GM04503 (cell line): ENCODE results near the gene PALM2AKAP2.

Experiments
- DNase-seq: peaks from one replicate; pipeline ENCODE4 v3.0.0-alpha.2; 2012; ENCODE audit warnings: low read depth

Gene PALM2AKAP2

GRCh38 chr9:109779711-109780452 is at the start of gene PALM2AKAP2:
Gene PALM2AKAP2, plus strand, starts transcription at chr9:109780198. Its CDS starts 291 bp downstream, at chr9:109780489.
- no peak for DNase-seq

GRCh38 chr9:109730228-109730627 is 49.8 kb upstream of the PALM2AKAP2 start:
- no peak for DNase-seq

- DNase-seq = peak; percentile 28
These were observed 46.3 kb upstream of the PALM2AKAP2 start for GRCh38 chr9:109733690-109734089.

GRCh38 chr9:109734814-109735213 is 45.2 kb upstream of the PALM2AKAP2 start:
- no peak for DNase-seq

GRCh38 chr9:109735801-109736200 is 44.2 kb upstream of the PALM2AKAP2 start:
- no peak for DNase-seq

GRCh38 chr9:109737295-109737694 is 42.7 kb upstream of the PALM2AKAP2 start:
- no peak for DNase-seq

- DNase-seq = no peak
These were observed 40.2 kb upstream of the PALM2AKAP2 start for GRCh38 chr9:109739760-109740159.

- DNase-seq = no peak
These were observed 37.1 kb upstream of the PALM2AKAP2 start for GRCh38 chr9:109742776-109743348.

- no peak for DNase-seq
These were observed 36.3 kb upstream of the PALM2AKAP2 start for GRCh38 chr9:109743696-109744095.

GRCh38 chr9:109745335-109746283 is 34.4 kb upstream of the PALM2AKAP2 start:
- no peak for DNase-seq

GRCh38 chr9:109751253-109751652 is 28.7 kb upstream of the PALM2AKAP2 start:
- DNase-seq = no peak

- no peak for DNase-seq
These were observed 26.7 kb upstream of the PALM2AKAP2 start for GRCh38 chr9:109753308-109753707.

- DNase-seq = no peak
These were observed 25.0 kb upstream of the PALM2AKAP2 start for GRCh38 chr9:109755040-109755439.

- no peak for DNase-seq
These were observed 20.4 kb upstream of the PALM2AKAP2 start for GRCh38 chr9:109759589-109759988.

- no peak for DNase-seq
These were observed 14.7 kb upstream of the PALM2AKAP2 start for GRCh38 chr9:109765278-109765677.

- DNase-seq = no peak
These were observed 14.2 kb upstream of the PALM2AKAP2 start for GRCh38 chr9:109765830-109766229.

GRCh38 chr9:109766351-109766750 is 13.6 kb upstream of the PALM2AKAP2 start:
- peak; percentile 82 for DNase-seq

GRCh38 chr9:109767404-109767803 is 12.6 kb upstream of the PALM2AKAP2 start:
- no peak for DNase-seq

- no peak for DNase-seq
These were observed 12.2 kb upstream of the PALM2AKAP2 start for GRCh38 chr9:109767814-109768213.

- DNase-seq = no peak
These were observed 10.7 kb upstream of the PALM2AKAP2 start for GRCh38 chr9:109769250-109769649.

- no peak for DNase-seq
These were observed 9.9 kb upstream of the PALM2AKAP2 start for GRCh38 chr9:109770101-109770500.

GRCh38 chr9:109771087-109771486 is 8.9 kb upstream of the PALM2AKAP2 start:
- peak; percentile 66 for DNase-seq
